BE2C (cell line): ENCODE data around the gene TRERF1.

Experiments used
- DNase-seq: peaks from one replicate; pipeline ENCODE4 v3.0.0-alpha.2; 2020
- H3K27me3 ChIP-seq: fragments of 250-450 bp; sonication (Bioruptor Pico); 2 replicates; pipeline ENCODE4 v1.5.1; 2020; ENCODE audit warnings: mild to moderate bottlenecking
- H3K36me3 ChIP-seq: fragments of 250-450 bp; sonication (Bioruptor Pico); 2 replicates; pipeline ENCODE4 v1.5.1; 2020; ENCODE audit warnings: mild to moderate bottlenecking
- H3K4me1 ChIP-seq: fragments of 250-450 bp; sonication (Bioruptor Pico); 2 replicates; pipeline ENCODE4 v1.5.1; 2020
- H3K4me3 ChIP-seq: 2 replicates; pipeline ENCODE4 v1.5.1; 2011; ENCODE audit warnings: low read depth, low read length
- H3K9me3 ChIP-seq: fragments of 250-450 bp; sonication (Bioruptor Pico); 2 replicates; pipeline ENCODE4 v1.5.1; 2020
- TF ChIP-seq, protein P1 (sequence below): IDR thresholded peaks from 2 replicates; pipeline ENCODE4 v1.5.1; 2012; ENCODE audit warnings: mild to moderate bottlenecking, low read depth, low read length

Gene TRERF1

DNA sequence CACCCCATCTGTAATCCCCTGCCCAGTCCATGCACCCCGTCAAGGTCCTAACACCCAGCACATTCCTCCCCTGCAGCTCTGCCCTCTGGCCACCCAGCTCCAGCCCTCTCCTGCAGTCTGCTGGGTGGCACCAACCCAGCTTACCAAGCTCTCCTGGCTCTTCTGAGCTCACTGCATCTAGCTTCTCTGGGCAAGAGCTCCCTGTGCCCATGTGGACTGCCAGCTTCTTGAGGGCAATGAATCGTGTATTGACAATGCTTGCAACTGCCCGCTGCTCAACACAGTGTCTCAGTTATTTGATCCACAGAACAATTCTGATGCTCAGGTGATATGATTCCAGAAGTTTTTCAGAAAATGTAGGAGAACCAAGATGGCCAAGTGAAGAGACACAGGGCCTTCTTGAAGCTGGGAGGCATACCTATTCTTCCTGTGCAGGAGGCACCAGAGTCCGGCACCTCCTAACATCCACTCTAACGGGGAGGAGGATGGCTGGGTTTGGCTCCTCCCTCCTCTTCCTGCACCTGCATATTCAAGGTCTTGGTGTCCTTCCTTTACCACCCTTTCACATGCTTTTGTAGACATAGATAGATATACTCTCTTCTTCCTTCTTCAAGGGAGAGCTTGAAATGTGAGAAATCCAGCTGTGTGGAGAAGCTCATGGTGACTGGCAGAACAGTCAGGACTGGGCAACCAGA is 85.6 kb downstream of the TRERF1 start:
- Histone ChIP-seq H3K36me3 (no peaks in the 10 kb centered on the region; the same call in 1 of the 2 replicates), H3K4me3 (no peak overlapping the region), H3K4me1 (no peaks in the 10 kb centered on the region; the same call in 1 of the 2 replicates), H3K9me3 (no peaks in the 10 kb centered on the region), H3K27me3 (no peaks in the 10 kb centered on the region)
- no peak for DNase-seq
- TF ChIP-seq, protein P1, sequence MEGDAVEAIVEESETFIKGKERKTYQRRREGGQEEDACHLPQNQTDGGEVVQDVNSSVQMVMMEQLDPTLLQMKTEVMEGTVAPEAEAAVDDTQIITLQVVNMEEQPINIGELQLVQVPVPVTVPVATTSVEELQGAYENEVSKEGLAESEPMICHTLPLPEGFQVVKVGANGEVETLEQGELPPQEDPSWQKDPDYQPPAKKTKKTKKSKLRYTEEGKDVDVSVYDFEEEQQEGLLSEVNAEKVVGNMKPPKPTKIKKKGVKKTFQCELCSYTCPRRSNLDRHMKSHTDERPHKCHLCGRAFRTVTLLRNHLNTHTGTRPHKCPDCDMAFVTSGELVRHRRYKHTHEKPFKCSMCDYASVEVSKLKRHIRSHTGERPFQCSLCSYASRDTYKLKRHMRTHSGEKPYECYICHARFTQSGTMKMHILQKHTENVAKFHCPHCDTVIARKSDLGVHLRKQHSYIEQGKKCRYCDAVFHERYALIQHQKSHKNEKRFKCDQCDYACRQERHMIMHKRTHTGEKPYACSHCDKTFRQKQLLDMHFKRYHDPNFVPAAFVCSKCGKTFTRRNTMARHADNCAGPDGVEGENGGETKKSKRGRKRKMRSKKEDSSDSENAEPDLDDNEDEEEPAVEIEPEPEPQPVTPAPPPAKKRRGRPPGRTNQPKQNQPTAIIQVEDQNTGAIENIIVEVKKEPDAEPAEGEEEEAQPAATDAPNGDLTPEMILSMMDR: no peak

DNA sequence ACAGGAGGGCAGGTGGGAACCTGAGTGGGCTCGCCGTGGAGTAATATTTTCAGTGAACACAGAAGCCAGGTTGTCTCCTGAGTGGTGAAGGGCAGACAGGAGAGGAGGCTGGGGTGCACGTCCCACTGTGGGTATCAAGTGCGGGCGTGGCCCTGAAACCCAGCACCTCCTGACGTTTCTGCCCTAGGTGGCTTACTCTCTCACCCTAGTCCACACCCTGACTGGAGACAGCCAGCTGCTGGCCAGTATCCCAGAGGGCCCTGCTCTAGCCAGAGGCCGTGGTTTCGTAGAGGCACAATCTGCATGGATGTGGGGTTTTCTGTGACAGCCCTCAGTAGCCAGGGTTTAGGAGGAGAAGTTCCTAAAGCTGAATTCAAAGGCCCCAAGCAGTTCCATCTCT is 86.7 kb downstream of the TRERF1 start:
- H3K36me3 ChIP-seq: no peaks in the 10 kb centered on the region; the same call in 1 of the 2 replicates
- no peaks in the 10 kb centered on the region for H3K9me3 ChIP-seq
- H3K27me3 ChIP-seq: no peaks in the 10 kb centered on the region
- TF ChIP-seq, protein P1: no peak
- DNase-seq: no peak
- H3K4me3 ChIP-seq: no peak overlapping the region
- no peaks in the 10 kb centered on the region; the same call in 1 of the 2 replicates for H3K4me1 ChIP-seq

DNA sequence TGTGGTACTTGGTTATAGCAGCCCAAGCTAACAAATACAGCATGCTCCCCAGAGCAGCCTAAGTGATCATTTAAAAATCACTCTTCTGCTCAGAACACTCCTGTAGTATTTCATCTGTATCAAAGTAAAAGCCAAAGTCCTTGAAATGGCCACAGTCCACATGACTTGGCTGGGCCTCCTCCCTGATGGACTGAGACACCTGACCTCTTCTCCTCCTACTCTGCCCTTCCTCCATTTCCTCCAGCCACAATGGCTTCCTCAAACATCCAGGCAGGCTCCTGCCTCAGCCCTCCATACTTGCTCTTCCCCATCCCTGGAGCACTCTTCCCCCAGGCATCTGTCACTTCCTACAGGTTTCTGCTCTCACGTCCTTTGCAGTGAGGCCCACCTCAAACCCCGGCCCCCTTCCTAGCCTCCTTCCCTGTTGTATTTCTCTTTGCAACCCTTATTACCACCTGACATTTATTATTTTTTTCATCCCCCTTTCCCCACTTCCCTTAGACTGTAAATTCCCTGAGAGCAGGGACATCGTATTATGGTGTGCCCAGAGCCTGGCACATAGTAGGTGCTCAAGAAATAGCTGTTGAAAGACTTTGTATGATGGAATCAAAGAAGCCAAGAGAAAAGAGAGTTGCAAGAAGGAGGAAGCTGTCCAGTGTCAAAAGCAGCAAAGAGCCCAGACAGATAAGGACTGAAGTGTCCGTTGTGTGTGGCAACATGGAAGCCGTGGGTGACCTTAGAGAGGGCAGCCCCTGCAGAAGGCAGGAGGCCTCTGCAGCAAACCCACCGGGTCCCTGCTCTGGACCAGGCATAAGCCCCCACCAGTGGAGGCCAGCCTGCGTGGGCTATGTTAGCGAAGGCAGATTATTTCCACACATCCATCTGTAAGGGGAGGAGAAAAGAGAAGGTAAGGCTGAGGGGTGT is 87.5 kb downstream of the TRERF1 start:
- TF ChIP-seq, protein P1: no peak
- no peak overlapping the region for H3K4me3 ChIP-seq
- H3K4me1 ChIP-seq: no peaks in the 10 kb centered on the region; the same call in 1 of the 2 replicates
- no peaks in the 10 kb centered on the region; the same call in 1 of the 2 replicates for H3K36me3 ChIP-seq
- H3K27me3 ChIP-seq: no peaks in the 10 kb centered on the region
- H3K9me3 ChIP-seq: no peaks in the 10 kb centered on the region
- no peak for DNase-seq

DNA sequence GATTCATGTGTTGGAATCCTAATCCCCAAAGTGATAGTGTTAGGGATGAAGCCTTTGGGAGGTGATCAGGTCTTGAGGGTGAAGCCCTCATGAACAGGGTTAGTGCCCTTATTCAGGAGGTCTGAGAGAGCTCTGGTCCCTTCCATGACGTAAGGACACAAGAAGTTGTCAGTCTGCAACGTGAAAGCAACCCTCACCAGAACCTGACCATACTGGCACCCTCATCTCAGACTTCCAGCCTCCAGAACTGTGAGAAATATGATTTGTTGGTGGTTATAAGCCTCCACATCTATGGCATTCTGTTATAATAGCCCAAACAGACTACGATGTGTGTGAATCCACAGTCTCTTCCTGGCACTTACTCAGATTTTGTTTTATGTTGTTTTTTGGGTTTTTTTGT is 90.7 kb downstream of the TRERF1 start:
- TF ChIP-seq, protein P1: no peak
- H3K4me1 ChIP-seq: peaks cover under 1% of the 10 kb centered on the region
- no peaks in the 10 kb centered on the region; the same call in 1 of the 2 replicates for H3K36me3 ChIP-seq
- H3K27me3 ChIP-seq: no peaks in the 10 kb centered on the region
- no peak overlapping the region for H3K4me3 ChIP-seq
- no peaks in the 10 kb centered on the region for H3K9me3 ChIP-seq
- DNase-seq: no peak

DNA sequence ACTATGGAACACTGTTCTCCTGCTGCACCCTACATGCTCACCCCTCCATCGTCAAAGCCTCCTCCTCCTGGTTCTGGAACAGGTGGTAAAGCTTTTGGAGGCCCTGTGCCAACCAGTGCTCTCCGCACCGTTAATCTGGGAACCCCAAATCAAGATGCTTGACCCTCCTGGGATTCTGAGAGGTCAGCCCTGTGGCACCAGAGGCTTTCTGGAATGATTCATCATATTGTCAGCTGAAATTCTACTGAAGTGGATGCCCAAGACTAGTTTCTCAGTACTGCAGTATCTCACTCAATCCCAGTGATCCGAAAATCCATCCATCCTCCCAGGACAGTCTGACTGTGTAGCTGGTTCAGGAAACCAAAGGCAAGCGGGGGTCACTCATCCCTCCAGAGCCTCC is 92.7 kb downstream of the TRERF1 start:
- Histone ChIP-seq H3K4me1 (peaks cover 8% of the 10 kb centered on the region), H3K27me3 (no peaks in the 10 kb centered on the region), H3K4me3 (no peak overlapping the region), H3K9me3 (no peaks in the 10 kb centered on the region), H3K36me3 (no peaks in the 10 kb centered on the region; the same call in 1 of the 2 replicates)
- no peak for DNase-seq
- TF ChIP-seq, protein P1: no peak
